Vagina (tissue), 2 donors: ENCODE measurements around the gene NPR2.

Experiments used
- POLR2A ChIP-seq, 2 donors: fragments of 450-650 bp; IDR thresholded peaks; one replicate each; pipeline ENCODE4 v1.6.1; 2017; ENCODE audit warnings: antibody characterized with exemption in 2 of 2, mild to moderate bottlenecking in 2 of 2, moderate library complexity in 2 of 2
- POLR2AphosphoS5 ChIP-seq, 2 donors: sonication (generic); formaldehyde crosslinking; IDR thresholded peaks; one replicate each; pipeline ENCODE4 v1.9.0; 2017; ENCODE audit warnings: antibody characterized with exemption in 2 of 2, mild to moderate bottlenecking in 2 of 2, low read depth in 1 of 2; ENCODE audit not compliant: insufficient read depth in 1 of 2
- TF ChIP-seq, protein P1 (sequence below), 3 experiments: fragments of 450-650 bp in 2 of 3; fragments of 200-600 bp in 1 of 3; sonication (generic) in 1 of 3; IDR thresholded peaks; one replicate each; pipeline ENCODE4 v1.5.1; 2017 to 2019; ENCODE audit warnings: antibody characterized with exemption in 3 of 3, mild to moderate bottlenecking in 2 of 3, moderate library complexity in 2 of 3

DNA sequence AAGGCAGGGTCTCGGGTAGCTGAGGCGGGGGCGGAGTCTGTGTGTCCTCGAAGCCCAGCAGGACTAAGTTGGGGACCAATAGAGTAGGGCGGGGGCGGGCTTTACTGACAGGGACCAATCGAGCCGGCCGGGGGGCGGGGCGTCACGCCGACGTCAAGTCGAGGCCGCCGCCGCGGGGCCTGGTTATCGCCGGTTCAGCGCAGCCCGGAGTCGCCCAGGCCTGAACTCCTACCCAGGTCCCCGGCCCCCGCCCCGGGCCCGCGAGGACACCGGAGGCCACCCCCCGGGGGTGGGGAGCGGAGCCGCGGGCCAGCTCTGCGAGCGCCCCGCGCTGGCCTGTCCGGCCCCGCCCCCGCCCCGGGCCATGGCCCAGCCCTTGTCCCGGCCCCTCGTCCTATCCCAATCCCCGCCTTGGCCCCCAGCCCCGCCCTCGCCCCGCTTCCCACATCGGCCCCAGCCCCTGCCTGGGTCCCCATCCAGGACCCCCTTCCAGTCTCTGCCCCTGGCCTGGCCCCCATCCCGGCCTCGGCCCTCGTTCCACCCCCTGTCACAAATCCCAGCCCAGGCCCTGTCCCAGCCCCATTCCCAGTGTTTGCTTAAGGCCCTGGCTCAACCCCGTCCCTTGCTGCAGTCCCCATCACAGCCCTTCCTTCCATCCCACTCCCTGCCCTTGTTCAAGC, 37.8 kb downstream of the NPR2 start, which contains the start of gene TMEM8B:
- TF ChIP-seq, protein P1, sequence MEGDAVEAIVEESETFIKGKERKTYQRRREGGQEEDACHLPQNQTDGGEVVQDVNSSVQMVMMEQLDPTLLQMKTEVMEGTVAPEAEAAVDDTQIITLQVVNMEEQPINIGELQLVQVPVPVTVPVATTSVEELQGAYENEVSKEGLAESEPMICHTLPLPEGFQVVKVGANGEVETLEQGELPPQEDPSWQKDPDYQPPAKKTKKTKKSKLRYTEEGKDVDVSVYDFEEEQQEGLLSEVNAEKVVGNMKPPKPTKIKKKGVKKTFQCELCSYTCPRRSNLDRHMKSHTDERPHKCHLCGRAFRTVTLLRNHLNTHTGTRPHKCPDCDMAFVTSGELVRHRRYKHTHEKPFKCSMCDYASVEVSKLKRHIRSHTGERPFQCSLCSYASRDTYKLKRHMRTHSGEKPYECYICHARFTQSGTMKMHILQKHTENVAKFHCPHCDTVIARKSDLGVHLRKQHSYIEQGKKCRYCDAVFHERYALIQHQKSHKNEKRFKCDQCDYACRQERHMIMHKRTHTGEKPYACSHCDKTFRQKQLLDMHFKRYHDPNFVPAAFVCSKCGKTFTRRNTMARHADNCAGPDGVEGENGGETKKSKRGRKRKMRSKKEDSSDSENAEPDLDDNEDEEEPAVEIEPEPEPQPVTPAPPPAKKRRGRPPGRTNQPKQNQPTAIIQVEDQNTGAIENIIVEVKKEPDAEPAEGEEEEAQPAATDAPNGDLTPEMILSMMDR (IDR thresholded peaks at IDR 0.05), result no peak
- TF ChIP-seq POLR2A (IDR thresholded peaks at IDR 0.05) (peak in 1 of 2 donors; percentile 63), POLR2AphosphoS5 (IDR thresholded peaks at IDR 0.05; ENCODE audit: insufficient read depth in 1 of 2, low read depth in 1 of 2) (peak in 1 of 2 donors; percentile 60)
